HepG2 (cell line): ENCODE data around the gene NBL1.

Experiments
- ATF7 ChIP-seq, 2 experiments: fragments of 450-650 bp in 1 of 2; sonication (generic) in 1 of 2; formaldehyde crosslinking in 1 of 2; IDR thresholded peaks; 2 replicates each; pipeline versions ENCODE4 v1.4.0 to v1.6.1; 2016 to 2020; ENCODE audit warnings: antibody characterized with exemption in 1 of 2, mild to moderate bottlenecking in 1 of 2, missing genetic modification reagents in 1 of 2
- BCLAF1 ChIP-seq: fragments of 450-650 bp; IDR thresholded peaks from 2 replicates; pipeline ENCODE4 v1.6.1; 2017; ENCODE audit warnings: mild to moderate bottlenecking
- CHD4 ChIP-seq: fragments of 200-600 bp; sonication (generic); IDR thresholded peaks from 2 replicates; pipeline ENCODE4 v1.7.0; 2017; ENCODE audit warnings: mild to moderate bottlenecking, low read length, borderline replicate concordance
- EZH2 ChIP-seq: conservative IDR thresholded peaks from 2 replicates; pipeline ENCODE4 v1.6.1; 2012; ENCODE audit warnings: mild to moderate bottlenecking, low read depth, low read length, moderate library complexity
- JUND ChIP-seq: sonication (generic); formaldehyde crosslinking; IDR thresholded peaks from 2 replicates; pipeline ENCODE4 v1.8.0; 2022; ENCODE audit warnings: mild to moderate bottlenecking, missing genetic modification reagents
- MYNN ChIP-seq: sonication (generic); formaldehyde crosslinking; IDR thresholded peaks from 2 replicates; pipeline ENCODE4 v1.4.0; 2020; ENCODE audit warnings: mild to moderate bottlenecking, low read depth, missing genetic modification reagents
- ZNF121 ChIP-seq: sonication (generic); formaldehyde crosslinking; IDR thresholded peaks from 2 replicates; pipeline ENCODE4 v1.5.0; 2020; ENCODE audit warnings: mild to moderate bottlenecking, missing genetic modification reagents
- ZNF510 ChIP-seq: sonication (generic); formaldehyde crosslinking; IDR thresholded peaks from 2 replicates; pipeline ENCODE4 v1.4.0; 2020; ENCODE audit warnings: low read depth, mild to moderate bottlenecking, missing genetic modification reagents
- ZNF597 ChIP-seq: sonication (generic); formaldehyde crosslinking; IDR thresholded peaks from 2 replicates; pipeline ENCODE4 v1.5.0; 2020; ENCODE audit warnings: missing genetic modification reagents

- no peak for TF ChIP-seq CHD4
- no peak for TF ChIP-seq JUND (CRISPR knock-in tag)
- no peak for TF ChIP-seq ZNF121 (CRISPR knock-in tag)
- no peak for TF ChIP-seq ZNF510 (CRISPR knock-in tag)
- no peak for TF ChIP-seq ZNF597 (CRISPR knock-in tag)
- TF ChIP-seq BCLAF1 = no peak
- TF ChIP-seq ATF7 (IDR thresholded peaks at IDR 0.05) = no peak
- TF ChIP-seq ATF7 (CRISPR knock-in tag; IDR thresholded peaks at IDR 0.05) = no peak
- TF ChIP-seq MYNN = no peak
- TF ChIP-seq EZH2 = no peak
Observed at GRCh38 chr1:19687414-19687813, 43.3 kb downstream of the NBL1 start.
